DMS153 (cell line): ENCODE results near the gene TBC1D10B.
A peak's percentile ranks its signal among the peaks of the same experiment; 100 is the strongest.
"Not testable (repeated sequence)": the region's sequence is repeated elsewhere in the genome, so short reads cannot be mapped to it uniquely, and the experiment has no call there.

Experiments used
- DNase-seq: peaks from one replicate; lab custom pipeline; 2025; lab: John Stamatoyannopoulos, UW

The TBC1D10B gene

DNA sequence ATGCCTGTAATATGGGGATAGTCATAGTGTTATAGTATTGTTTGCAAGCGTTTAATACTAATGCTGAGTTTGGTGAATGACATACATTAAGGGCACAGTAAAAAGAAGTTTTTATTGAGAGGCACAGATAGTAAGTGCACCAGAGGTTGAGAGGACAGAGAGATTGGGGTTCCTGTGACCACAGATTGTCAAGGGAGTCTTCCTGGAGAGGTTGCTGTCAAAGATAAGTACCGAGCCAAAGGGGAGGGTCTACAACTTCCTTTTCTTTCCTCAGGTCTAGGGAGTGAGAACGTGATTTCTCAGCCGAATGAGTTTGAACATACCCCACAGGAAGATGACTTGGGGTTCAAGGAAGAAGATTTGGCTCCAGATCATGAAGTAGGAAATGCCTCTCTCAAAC lies 26.8 kb upstream of the TBC1D10B start:
- no peak for DNase-seq

DNA sequence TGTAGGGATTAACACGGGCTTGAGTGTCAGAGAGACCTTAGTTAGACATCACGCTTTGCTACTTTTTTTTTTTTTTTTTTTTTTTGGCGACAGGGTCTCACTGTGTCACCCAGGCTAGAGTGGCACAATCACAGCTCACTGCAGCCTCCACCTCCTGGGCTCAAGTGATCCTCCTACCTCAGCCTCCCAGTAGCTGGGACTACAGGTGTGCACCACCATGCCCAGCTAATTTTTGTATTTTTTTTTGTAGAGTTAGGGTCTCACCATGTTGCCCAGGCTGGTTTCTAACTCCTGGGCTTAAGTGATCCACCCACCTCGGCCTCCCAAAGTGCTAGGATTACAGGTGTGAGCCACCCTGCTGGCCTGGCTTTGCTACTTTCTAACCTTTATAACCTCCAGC lies 26.3 kb upstream of the TBC1D10B start:
- not testable (repeated sequence) for DNase-seq

DNA sequence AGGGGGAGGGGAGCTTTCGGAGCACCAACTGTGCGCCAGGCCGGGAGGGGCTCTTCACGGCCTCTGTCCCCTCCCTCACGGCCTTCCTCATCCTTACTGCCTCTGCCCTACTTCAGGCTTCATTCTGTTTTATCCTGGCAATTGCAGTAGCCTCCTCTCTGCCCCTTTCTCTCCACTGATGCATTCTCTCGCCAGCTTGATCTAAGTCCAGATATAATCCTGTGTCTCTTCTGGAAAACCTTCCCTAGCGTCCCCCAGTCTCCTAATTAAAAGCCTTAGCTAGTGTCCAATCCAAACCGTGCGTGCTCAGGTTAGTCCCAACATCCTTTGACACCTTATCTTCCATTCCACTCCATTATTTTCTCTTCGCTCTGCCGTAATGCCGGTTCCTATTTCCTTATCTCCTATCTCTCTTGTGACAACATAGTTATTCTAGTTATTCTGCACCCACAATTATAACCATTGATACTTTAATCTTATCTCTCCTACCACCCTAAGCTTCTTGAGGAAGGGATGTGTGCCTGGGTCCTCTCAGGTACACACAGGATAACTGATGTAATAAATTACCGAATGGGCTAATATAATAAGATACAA lies 25.8 kb upstream of the TBC1D10B start:
- DNase-seq, result no peak

DNA sequence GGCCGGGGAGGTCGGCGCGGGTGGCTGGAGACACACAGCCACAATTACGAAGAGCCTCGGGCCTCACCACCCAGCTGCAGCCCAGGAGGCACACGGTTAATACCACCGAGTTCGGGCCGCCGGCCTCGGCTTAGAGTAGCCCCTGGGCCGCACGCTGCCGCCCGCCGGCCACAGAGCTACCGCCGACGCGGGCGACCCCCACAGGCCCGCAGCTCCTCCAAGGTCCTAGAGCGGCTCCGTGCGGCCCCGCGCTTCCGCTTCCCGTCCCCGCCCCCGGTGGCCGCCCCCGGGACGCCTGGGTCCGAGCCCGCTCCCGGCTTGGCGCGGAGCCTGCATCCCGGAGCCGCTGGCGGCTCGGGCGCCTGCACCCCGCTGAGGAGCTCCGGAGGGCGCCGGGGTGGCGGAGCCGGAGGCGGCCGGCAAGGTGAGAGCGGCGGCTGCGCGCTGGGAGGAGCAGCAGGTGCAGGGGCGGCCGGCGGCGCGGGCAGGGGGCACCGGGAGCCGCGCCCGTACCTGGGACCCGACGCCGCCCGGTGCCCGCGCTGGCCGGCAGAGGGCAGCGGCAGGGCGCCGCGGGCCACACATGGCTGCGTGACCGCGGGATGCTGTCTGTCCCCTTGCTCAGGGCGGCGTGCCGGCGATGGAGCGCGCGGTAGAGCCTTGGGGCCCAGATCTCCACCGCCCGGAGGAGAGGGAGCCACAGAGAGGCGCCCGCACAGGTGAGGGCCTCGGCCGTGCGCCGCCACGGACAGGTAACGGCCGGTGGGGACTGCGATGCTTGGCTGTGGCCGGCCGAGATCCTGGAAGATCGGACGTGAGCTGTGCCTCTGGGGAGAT lies 25.1 kb upstream of the TBC1D10B start, which contains the start of gene ZNF48:
Gene ZNF48, plus strand, starts transcription at position 266 of the 837 bp plus-strand sequence. Its CDS starts 375 bp downstream, at position 641.
- peak; percentile 89 for DNase-seq

DNA sequence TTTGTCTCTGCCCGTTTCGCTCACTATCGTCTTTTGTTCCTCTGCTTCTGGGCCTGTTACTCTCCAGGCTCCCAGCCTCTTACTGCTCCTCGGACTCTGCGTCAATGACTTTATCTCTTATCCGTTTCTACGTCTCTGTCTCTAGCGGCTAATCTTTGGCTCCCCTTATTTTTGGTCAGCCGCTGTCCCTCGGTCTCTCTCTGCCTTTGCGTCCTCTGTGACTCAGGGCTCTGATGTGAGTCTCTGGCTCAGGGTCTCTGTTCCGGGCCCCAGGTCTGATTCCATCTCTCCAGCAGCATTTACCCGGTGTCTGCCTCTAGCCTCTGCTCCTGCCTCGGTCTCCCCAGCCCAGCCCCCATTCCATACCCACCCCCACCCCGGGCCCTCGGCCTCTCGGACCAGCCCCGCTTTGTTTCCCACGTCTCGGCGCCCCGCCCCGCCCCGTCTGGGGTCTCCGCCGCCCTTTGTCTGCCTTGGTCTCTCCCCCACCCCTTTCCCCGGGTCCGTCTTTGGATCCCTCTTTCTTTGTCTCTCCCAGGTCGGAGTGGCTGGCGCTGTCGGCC lies 24.4 kb upstream of the TBC1D10B start:
- no peak for DNase-seq

DNA sequence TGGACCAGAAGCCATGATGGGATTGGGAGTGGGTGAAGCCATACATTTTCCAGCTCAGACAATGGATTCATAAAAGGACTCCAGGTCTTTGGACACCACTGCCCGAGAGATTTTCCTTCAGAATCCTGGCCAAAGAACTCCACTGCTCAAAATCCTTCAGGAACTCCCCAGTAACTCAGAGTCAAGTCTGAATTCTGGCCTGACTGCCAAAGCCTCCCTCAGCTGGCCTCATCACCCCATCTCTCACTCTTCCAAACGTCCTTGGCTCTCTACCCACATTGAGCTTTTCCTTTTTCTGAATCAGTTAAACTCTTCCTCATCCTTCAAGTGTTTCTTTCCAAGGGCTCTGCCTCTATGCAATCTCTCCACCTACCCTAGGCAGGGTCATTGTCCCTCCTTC lies 13.2 kb upstream of the TBC1D10B start:
- DNase-seq, result no peak

DNA sequence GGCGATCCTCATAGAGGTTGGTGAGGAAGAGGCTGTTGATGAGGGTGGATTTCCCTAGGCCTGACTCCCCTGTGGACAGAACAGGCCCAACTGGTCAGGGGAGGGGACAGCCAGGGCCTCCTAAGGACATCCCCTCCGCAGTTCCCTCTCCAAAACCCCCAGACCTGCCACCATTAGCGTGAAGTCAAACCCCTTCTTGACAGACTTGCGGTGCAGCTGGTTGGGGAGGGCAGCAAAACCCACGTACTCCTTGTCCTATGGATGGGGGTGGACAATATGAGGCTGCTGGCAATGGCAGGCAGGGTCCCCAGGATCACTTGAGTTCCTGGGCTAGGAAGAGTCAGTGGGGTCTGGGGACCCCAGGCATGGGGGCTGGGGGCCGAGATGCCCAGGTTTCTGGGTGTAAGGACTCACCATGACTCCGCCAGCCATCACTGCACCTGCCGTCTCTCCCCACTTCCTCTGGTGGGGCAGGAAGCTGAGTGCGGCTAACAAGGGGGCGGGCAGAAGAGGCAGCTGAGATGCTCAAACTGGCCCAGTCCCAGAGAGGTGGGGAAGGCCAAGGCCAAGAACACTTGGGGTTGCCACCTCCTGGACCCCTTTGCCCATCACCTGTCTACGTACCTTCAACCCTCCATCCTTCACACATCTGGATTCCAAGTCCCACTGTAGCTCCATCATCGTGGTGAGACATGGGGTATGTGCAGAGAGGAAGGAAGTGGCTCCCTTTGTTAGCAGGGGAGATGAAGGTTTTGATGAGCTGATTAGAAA lies 12.0 kb upstream of the TBC1D10B start, which contains the start of gene SEPTIN1:
Gene SEPTIN1, minus strand, starts transcription at position 451 of the 771 bp plus-strand sequence. Its CDS starts 19 bp downstream, at position 432.
- DNase-seq, result no peak

DNA sequence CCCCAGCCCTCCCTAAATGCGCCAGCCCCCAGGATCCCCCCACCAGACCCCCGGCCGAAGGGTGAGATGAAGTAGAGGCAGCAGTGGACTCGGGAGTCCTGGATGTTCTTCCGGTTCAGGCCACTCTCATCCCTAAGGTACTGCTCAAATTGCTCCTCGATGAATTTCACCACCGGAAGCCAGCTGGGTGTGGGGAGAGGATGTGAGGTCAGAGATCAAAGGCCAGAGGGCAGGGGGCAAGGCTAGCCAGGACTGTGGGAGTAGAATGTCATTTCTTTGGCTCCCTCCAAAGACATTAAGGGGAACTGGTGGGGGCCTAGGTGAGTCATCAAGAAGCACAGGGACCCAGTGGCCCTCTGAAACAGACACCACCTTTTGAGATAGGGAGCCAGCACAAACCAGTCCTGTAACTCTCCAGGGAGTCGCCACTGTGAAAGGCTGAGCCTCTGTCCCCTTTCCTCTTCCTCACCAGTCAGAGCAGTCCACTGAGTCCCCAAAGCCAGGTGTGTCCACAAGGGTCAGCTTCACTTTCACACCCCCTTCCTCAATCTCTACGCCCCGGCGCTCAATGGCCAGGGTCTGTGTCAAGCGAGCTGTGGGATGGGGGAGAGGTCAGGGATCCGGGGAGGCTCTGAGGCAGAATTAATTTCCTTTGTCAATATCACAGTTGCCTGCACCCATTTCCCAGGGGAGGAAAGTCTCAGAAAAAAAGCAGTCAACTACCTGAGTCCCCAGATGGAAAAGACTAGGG lies 11.2 kb upstream of the TBC1D10B start:
- DNase-seq, result no peak

DNA sequence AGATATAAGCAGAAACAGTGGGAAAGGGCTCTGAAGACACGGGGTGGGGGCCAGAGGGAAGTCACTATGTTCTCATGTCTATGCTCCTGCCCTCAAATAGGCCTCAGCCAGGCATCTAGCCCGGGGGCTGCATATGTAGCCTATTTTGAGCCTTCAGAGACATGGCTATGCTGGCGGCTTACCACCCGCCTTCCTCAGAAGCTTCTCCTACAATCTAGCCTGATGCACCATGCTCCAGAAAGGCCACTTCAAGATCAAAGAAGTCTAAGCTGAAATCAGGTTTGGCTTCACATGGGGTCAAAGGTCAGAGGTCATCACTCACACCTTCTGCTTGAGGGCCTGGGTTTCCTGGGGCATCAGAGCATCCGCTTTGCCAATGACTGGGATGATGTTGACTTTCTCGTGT lies 10.5 kb upstream of the TBC1D10B start:
- no peak for DNase-seq

DNA sequence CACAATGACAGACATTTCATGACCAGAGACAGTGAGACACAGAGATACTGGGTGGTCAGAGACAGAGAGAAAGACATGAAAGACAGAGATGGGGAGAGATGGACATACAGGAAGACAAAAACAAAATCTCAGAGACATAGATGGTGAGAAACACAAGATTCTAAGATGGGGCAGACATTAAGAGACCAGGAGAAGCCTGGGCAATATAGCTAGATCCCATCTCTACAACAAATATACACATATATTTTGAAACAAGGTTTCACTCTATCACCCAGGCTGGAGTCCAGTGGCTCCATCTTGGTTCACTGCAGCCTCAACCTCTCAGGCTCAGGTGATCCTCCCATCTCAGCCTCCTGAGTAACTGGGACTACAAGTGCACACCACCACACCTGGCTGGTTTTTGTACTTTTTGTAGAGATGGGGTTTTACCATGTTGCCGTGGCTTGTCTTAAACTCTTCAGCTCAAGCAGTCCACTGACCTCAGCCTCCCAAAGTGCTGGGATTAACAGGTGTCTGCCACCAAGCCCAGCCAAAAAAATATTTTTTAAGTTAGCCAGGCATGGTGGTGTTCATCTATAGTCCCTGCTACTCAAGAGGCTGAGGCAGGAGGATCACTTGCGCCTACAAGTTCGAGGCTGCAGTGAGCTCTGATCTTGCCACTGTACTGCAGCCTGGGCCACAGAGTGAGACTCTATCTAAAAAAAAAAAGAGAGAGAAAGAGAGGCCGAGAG lies 9.9 kb upstream of the TBC1D10B start:
- DNase-seq, result no peak

DNA sequence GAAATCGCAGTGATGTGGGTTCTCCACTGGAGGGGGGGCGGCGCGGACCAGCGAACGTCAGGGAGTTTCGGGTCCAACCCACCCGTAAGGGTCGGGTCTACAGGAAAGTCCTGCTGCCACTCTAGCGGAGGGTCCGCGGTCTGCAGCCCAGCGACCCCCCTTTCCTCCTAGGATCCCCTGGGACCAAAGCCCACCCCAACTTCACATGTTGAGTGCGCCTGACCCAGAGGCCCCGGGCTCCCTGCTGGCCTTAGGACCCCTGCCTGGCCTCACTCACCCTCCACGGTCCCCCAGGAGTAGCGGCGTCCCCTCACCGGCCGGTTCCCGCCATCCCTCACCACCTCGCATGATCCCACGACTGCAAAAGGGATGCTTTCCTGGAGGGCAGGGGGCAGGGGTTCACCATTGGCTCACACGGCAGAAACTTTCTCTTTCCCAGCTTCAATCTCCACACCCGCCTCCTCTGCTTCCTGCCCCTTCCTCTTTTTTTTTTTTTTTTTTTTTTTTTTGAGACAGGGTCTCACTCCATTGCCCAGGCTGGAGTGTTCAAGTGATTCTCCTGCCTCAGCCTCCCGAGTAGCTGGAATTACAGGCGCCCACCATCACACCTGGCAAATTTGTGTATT lies 9.0 kb upstream of the TBC1D10B start:
- DNase-seq, result no peak

DNA sequence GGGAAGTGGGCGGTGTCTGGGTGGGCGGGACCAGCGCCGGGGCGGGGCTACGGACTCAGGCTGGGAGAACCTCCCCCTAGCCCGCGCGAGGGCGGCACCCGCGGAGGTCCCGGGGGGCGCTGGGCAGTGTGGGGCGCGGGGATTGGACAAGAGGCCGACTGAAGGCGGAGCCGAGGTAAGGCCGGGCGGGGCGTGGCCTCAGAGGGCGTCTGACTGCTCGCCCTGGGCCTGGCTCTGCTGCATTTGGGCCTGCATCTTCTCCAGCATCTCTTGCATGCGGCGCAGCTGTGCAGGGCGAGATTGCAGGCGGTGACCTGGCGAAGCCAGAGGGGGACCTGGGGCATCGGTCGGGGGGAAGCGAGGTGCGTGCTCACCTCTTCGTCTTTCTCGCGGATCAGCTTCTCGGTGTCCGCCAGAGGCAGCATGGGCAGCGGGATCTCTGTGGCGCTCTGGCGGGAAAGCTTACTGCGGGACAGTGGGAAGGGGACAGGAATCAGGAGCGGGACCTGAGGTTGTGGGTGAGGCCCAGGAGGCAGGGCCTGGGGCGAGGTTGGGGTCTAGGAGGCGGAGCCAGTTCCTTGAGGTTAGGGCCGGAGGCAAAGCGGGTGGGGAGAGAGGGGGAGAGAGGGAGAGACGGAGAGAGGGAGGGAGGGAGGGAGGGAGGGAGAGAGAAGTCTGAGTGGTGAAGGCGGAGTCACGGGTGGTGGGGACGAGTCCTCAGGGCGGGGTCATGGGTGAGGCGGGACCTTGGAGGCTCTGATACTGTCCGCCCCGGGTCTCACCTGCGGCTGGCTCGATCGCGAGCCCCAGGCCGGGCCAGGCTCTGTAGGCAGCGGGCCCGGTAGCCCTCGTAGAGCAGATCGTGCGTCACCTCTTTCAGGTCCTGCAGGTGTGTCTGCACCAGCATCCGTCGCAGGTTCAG lies 8.2 kb upstream of the TBC1D10B start:
- DNase-seq, result peak; percentile 95

DNA sequence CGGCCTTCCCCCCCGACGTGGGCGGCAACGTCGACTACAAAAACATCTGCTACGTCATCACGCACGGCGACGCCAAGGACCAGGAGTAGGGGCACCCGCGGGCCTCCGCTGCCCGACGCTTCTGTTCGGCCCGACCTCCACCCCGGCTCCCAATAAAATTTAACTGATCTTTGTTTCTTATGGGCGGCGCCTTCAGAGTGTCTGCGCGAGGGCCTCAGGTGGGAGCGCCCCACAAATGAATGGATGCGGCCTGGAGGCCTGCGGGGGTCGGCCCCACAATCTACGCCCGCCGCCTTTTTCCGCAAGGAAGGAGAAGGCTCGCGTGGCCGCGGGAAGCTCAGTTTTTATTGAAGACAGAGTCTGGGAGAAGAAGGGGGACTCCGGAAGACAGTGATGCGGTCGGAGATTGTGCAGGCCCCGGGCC lies 7.5 kb upstream of the TBC1D10B start:
- peak; percentile 82 for DNase-seq

DNA sequence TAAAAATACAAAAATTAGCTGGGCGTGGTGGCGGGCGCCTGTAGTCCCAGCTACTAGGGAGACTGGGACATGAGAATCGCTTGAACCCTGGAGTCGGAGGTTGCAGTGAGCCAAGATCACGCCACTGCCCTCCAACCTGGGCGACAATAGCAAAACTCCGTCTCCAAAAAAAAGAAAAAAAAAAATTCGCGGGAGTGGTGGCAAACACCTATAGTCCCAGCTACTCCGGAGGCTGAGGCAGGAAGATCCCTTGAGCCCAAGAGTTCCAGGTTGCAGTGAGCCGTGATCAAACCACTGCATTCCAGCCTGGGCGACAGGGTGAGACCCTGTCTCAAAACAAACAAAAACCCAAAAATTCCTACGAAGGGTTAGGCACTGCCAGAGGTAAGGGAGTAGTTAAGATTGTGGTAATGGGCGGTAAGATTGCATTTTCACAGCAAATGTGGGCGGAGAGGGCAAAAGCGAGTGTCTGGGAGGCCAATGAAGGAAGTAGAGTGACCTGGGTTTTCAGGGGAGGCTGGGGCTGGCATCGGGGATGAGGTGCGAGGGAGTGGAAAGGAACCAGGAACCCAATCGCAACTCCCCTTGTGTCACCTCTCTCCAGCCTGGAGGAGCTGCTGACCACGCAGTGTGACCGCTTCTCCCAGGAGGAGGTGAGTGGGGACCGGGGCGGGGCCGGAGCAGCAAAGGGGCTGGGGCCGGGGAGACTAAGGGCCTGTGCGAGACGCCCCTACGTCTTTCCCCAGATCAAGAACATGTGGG lies 6.9 kb upstream of the TBC1D10B start:
- no peak for DNase-seq

DNA sequence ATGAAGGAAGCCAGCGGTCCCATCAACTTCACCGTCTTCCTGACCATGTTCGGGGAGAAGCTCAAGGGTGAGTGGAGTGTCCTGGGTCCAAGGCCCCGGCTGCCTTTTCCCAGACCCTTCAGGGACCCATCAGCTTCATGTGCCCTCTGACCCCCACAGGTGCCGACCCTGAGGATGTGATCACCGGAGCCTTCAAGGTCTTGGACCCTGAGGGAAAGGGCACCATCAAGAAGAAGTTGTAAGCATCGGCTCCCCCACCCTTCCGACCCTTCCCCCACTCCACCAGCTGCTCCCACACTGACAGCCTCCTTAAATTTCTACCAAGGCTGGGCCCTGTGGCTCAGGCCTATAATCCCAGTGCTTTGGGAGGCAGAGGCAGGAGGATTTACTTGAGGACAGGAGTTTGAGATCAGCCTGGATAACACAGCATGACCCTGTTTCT lies 6.2 kb upstream of the TBC1D10B start:
- DNase-seq, result no peak

DNA sequence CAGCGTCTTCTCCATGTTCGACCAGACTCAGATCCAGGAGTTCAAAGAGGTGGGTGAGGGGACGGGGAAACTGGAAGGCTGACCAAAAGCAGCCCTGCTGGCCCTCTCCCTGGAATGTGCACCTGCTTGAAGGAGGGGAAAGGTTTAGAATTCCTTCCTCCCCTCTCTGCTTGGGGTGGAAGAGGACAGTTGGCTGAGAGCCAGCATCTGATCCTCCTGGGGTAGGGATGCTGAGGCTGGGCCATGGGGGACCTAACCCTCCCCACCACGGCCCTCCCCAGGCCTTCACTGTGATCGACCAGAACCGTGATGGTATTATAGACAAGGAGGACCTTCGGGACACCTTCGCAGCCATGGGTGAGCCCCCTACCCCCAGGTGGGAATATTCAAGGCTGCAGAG lies 5.6 kb upstream of the TBC1D10B start:
- no peak for DNase-seq

DNA sequence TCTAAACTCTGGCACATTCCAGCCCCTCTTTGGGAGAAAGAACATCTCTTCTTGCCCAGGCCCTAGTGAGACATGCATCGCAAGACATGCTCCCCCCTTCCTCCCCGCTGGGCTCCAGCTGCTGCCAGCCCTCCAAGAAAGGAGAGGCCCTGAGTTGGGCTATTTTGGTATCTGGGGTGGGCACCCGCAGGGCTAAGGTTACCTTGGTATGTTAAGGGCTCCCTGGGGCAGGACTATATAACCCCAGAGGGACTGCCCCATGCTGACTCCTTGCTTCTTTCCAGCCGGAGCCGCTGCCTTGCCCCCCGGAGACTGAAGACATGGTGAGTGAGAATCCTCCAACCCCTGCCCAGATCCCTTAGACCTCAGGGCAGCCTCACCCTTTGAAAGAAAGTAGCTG lies 4.2 kb upstream of the TBC1D10B start, which contains the start of gene MYL11:
Gene MYL11, plus strand, starts transcription at position 265 of the 400 bp plus-strand sequence. Its CDS starts 56 bp downstream, at position 321.
- no peak for DNase-seq

DNA sequence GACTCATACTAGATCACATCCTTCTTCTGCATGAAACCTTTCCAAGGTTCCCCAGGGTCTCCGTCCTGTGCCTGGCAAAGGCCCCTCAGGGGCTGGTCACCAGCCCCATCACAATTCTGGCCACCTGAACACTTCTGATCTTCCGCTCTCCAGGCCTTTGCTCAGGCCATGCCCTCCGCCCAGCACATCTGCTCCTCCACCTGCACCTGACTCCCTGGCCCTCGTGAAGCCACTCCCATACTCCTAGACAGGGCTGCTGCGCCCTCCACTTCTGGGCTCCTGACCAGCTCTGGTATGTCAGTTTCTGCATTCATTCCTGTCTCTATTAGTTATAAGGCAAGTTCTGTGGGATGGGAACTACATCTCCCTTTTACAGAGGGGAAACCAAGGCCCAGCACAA lies 2.4 kb upstream of the TBC1D10B start:
- no peak for DNase-seq
